Ureter (tissue), 1 donor: ENCODE data around the gene COL18A1. TPM values are rescaled to one million over a fixed set of nuclear protein-coding genes. Genes with fewer than 3 reads are reported as not detected.
"Not testable (repeated sequence)": the region's sequence is repeated elsewhere in the genome, so short reads cannot be mapped to it uniquely, and the experiment has no call there.

Source experiments
- DNase-seq: peaks from one replicate; pipeline ENCODE4 v3.0.0-alpha.2; 2020; ENCODE audit warnings: low spot score
- total RNA-seq: library from RNA; stranded (reverse); gene quantifications from one replicate; pipeline ENCODE4 v1.2.4, GENCODE V29; 2023
- donor health status: DM: yes; HTN: yes; CAD: no.

The COL18A1 gene
- total RNA-seq, 1 donor from 2014 or later, result 90.4 TPM

DNA sequence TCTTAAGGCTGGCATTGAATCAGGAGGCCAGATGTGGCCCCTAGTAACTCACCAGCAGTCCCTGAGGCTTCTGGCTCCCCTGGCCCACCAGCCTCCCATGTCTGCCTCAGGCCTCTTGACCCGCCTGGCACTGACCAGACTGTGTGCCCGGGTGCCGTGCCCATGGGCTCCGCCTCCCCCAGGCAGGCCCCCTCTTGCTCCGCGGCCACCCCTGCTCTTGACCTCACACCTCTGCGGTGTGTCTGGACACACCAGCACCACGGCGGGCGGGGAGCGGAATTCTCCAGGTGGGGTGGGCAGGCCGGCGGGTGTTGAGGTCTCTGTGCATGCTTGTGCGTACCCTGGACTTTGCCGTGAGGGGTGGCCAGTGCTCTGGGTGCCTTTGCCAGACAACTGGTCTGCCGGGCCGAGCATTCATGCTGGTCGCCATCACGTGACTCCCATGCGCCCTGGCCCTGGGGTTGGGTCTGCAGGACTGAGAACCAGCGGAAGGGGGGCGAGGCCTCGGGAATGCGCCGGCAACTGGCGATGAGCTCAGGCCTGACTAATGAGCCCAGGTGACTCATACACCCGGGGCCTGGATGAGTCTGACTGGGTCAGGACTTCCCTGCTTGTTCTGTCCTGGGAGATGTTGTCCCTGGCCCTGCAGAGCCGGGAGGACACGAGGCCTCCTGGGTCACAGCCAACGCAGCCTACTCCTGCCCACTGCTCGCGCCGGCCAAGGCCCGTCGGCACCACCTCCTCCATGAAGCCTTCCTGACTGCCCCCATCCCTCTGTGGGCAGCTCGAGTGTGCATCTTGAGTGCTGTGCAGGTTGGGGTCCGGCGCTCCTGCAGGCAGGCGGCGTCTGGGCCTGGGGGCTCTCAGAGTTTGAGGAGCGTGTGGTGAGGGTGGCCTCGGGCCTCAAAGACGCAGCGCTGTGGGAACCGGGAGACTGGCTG is 22.6 kb downstream of the COL18A1 start:
- DNase-seq, result peak; percentile 80

GRCh38 chr21:45428534-45428933 is 23.6 kb downstream of the COL18A1 start:
- no peak for DNase-seq

DNA sequence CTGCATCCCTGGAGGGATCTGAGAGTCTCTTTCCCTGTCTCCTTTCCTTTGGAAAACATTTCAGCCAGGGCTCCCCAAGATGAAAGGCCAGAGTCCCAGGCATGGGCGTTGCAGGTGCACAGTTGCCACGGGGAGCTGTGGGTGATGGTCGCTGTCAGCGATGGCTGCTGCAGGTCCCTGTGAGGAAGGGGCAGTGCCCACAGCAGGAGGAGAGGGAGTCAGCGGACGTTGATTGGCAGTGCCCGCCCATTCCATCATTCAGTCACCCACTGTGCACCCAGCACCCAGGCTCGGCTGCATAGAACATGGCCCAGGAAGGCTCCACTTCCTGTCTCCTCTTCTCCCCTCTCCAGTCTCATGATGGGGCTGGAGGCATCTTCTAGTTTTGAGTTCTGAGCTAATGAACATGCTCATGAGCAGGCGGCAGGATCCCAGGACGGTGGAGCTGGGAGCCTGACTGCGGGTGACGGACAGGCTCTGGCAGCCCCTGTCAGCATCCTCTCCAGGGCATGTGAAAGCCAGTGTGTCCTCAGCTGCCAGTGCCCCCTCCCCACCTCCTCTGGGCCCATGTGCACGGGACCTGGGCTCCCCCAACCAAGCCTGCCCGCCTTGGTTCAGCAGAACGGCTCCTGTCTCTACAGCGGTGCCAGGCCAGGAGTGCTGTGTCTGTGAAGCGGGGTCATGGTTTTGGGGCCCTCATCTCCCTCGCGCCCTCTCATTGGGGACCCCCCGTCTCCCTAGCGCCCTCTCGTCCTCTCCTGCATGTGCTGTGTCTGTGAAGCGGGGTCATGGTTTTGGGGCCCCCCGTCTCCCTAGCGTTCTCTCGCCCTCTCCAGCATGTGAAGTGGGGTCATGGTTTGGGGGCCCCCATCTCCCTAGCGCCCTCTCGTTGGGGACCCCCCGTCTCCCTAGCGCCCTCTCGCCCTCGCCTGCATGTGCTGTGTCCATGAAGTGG is 24.5 kb downstream of the COL18A1 start:
- DNase-seq, result no peak

GRCh38 chr21:45430521-45431501 is 25.8 kb downstream of the COL18A1 start:
- DNase-seq, result no peak

DNA sequence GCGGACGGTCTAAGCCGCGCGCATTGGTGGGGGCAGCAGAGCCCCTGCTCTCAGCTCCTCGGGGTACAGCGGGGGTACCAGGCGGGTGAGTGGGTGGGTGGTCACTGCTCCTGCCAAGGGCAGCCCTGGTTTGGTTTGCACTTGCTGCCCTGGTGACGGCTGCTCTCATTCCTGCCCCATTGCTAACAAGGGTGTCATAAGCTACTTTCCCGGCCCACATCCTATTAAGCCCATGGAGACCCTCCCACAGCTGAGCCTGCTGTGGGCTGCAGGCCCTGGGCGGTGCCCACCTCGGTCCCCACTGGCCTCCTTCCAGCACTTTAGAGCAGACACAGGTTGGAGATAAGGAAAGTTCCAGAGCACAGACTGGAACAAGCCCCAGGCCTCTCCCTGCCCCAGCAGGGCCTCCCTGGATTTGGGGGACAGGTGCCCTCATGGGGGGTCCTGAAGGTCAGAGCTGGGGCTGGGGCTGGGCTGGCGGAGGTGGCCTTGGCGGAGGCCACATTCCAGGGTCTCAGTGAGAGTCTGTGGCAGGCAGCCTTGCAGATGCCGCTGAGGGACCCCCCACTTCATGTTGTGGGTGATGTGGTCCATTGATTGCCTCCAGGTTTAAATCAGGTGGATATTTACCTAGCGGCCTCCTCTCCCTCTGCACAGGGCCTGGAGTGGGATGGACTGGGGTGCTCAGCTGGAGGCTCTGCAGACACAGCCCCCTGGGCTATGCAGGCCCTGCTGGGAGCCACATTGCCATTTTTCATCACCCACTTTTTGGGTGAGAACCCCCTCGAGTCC is 27.0 kb downstream of the COL18A1 start:
- DNase-seq, result no peak

DNA sequence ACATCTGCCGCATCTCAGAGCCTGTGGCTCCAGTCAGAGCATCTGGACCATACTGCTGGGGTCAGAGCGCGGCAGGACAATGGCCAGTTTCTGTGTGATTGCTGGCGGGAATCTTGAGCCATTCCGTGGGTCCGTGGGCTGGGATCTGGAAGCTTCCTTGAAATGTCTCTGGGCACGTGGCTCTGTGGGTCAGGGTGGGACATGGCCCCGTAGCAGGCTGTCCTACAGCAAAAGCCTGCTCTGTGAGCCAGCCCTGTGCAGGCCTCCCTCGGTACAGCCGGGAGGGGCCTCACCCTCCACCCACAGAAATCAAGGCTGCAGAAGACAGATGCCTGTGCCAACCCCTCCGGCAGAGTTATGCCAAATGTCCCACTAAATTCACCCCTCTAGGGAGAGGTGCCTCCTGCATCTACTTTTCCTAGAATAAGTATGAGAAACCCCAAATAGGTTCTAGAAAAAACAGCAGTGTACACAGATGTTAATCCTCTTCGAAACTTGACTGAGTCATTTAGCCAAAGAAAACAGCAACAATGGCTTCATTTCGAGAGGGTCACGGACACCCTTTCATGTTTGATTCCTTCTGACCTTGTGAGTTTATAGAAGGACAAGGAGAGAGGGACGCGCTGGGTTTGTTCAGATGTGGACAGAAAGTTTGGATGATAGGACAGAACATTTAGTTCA is 27.8 kb downstream of the COL18A1 start:
- no peak for DNase-seq

GRCh38 chr21:45433301-45433700 is 28.3 kb downstream of the COL18A1 start:
- no peak for DNase-seq

GRCh38 chr21:45433911-45434644 is 29.1 kb downstream of the COL18A1 start:
- DNase-seq, result no peak

DNA sequence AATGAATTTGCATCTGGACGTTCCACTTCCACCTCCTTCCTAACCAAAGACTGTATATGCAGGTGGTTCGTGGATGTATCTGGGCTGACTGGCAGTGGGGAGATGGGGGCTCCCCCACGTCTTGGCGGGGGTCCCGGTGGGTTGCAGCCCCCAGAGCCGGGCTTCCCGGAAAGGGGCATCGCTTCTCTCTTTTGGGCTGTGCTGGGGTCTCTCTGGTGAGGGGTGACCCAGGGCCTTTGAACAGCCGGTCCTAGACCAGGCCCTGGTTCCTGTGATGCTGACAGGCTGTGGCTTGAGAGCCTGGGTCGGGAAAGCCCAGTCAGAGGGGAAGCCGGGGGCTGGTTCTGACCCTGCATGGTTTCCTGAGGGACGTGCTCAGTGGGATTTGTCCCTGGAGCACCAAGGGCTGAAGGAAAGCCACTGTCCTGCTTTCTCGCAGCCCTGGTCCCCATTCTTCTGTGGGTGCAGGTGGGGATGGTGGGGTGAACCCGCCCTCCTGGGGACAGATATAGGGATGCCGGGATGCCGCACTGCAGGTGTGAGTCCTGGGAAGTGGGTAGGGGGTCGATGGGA is 29.8 kb downstream of the COL18A1 start:
- DNase-seq, result no peak

DNA sequence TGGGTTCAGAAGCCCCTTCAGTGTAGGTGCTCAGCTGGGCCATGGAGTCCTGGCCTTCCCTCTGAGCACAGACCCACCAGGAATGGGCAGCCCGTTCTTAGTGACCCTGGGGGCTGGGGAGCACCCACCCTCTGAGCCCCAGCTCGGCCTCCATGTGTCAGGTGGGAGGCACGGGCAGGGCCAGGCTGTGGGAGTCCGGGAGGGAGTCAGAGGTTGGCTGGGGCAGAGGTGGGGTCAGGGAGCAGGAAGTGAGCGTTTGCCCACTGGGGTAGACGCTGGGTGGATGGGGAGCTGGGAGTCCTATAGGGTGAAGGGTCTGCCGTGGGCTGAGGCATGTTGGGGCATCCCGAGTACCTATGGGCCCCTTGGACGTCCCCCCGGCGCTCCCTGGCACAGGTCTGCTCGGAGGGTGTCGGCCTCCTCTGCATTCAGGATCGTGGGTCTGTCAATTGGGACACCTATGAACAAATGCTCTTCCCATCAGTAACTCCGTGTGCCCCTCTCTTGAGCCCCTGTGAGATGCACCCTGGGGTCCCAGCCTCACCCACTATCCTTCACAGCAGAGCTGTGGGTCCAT is 30.5 kb downstream of the COL18A1 start:
- no peak for DNase-seq

DNA sequence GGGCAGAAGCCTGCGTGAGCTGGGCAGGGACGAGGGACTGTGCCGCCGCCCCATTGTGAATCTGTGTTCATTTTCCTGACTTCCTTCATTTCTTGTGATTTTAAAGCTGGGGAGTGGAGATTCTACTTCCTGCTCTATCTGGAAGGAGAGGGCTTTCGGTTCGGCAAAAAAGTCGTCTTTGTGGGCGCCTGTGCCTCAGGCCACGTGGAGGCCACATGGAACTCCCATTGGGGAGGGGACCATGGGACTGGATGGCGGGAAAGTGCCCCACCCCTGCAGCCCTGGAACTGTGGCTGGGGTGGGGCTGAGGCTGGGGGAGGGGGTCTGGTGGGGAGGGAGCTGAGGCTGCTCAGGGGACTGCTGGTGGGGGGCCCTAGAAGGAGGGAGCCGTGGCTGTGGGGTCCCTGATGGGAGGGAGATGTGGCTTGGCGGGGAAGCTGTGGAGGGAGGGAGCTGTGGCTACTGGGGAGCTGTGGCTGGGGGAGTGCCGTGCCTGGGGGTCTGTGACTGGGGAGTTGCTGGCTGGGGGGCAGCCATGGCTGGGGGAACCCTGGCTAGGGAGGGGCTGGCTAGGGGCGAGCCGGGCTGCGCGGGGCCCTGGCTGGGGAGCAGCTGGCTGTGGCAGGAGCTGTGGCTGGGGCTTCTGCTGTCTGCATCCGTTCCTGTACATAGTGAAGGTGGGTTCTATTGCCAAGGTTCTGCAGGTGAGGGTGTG is 31.5 kb downstream of the COL18A1 start:
- DNase-seq, result no peak

GRCh38 chr21:45437844-45438243 is 32.9 kb downstream of the COL18A1 start:
- DNase-seq, result not testable (repeated sequence)

DNA sequence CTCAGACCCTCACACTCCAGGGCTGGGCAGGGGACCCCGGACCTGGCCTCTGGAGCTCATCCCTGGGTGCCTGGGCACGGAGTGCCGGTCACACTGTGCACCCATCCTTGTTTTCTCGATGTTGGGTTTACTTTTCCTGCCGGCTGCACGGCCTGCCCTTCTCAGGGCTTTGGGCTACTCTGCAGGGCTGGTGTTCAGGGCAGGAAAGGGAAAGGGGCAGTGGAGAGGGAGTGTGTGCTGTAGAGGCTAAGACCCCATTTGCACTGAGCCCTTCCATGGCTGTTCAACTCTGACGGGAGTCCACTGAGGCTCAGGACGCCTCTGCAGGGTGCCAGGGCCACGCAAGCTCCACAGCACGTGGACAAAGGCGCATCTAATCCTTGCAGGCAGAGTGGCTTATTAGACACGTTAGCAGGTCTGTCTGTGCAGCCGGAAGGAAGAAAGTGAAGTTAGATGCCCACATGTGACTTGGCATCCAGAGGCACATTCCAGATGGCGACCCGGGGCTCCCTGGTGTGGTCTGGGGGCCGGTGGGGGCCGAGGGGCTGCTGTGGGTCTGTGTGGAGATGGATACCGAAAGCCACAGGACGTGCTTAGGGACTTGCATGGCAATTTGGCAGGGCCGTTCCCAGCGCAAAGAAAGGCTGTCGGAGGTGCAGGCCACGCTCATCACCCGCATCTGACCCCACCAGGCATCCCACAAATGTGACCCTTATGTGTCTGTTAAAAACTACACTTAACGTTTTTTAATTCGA is 33.6 kb downstream of the COL18A1 start:
- no peak for DNase-seq

- DNase-seq, result peak; percentile 89
These were observed 34.4 kb downstream of the COL18A1 start for GRCh38 chr21:45439161-45439872.

- DNase-seq, result no peak
These were observed 35.0 kb downstream of the COL18A1 start for GRCh38 chr21:45439901-45440461.
